OCI-LY7 (cell line): ENCODE results near the gene NAGPA. TPM values are rescaled to one million over a fixed set of nuclear protein-coding genes. Genes with fewer than 3 reads are reported as not detected.

Experiments used
- BruUV-seq: library from RNA; stranded (reverse); fragments of 400-500 nt; replicated peaks from 2 replicates; lab custom pipeline; 2021; lab: Mats Ljungman, UMichigan
- CTCF ChIA-PET: fragments of 300-600 bp; sonication (Branson Sonifier 250); formaldehyde crosslinking; loops from one replicate; lab custom pipeline; 2022; ENCODE audit warnings: antibody characterized with exemption; ENCODE audit not compliant: unreplicated experiment; lab: Charles Lee
- POLR2A ChIA-PET: fragments of 300-600 bp; sonication (Branson Sonifier 250); formaldehyde crosslinking; loops from one replicate; lab custom pipeline; 2022; ENCODE audit warnings: antibody characterized with exemption; lab: Charles Lee
- DNase-seq: peaks from one replicate; pipeline ENCODE4 v3.0.0-alpha.2; 2015; ENCODE audit warnings: low spot score
- H2AFZ ChIP-seq: fragments of 200-600 bp; sonication (generic), shearing (Covaris generic); 2 replicates; pipeline ENCODE4 v1.6.1; 2014; ENCODE audit warnings: mild to moderate bottlenecking, antibody characterized with exemption, low read length, moderate library complexity
- H3K27ac ChIP-seq: fragments of 200-600 bp; sonication (generic); 2 replicates; pipeline ENCODE4 v1.5.1; 2014; ENCODE audit warnings: mixed run types, low read depth, mild to moderate bottlenecking, moderate library complexity, low read length, inconsistent platforms; ENCODE audit not compliant: poor library complexity, severe bottlenecking
- H3K36me3 ChIP-seq: fragments of 200-600 bp; sonication (generic); 2 replicates; pipeline ENCODE4 v1.6.1; 2014; ENCODE audit warnings: mild to moderate bottlenecking, antibody characterized with exemption, low read length, moderate library complexity, mixed read lengths; ENCODE audit not compliant: insufficient read depth
- H3K4me1 ChIP-seq: fragments of 200-600 bp; sonication (generic); 2 replicates; pipeline ENCODE4 v1.5.1; 2014; ENCODE audit warnings: mild to moderate bottlenecking, low read length; ENCODE audit not compliant: insufficient read depth, poor library complexity, severe bottlenecking
- H3K4me2 ChIP-seq: fragments of 200-600 bp; sonication (generic); 2 replicates; pipeline ENCODE4 v1.6.1; 2014; ENCODE audit warnings: mild to moderate bottlenecking, low read length
- H3K4me3 ChIP-seq: fragments of 200-600 bp; sonication (generic); 2 replicates; pipeline ENCODE4 v1.5.1; 2014; ENCODE audit warnings: mild to moderate bottlenecking, low read depth, low read length; ENCODE audit not compliant: poor library complexity, severe bottlenecking
- H3K79me2 ChIP-seq: fragments of 200-600 bp; sonication (generic); 2 replicates; pipeline ENCODE4 v1.6.1; 2016; ENCODE audit warnings: low read depth, mild to moderate bottlenecking, low read length, moderate library complexity, mixed read lengths; ENCODE audit not compliant: insufficient read depth
- H3K9me2 ChIP-seq: fragments of 200-600 bp; sonication (generic); 2 replicates; pipeline ENCODE4 v1.6.1; 2016; ENCODE audit warnings: mild to moderate bottlenecking, low read length, mixed read lengths; ENCODE audit not compliant: insufficient read depth
- H3K9me3 ChIP-seq: fragments of 200-600 bp; sonication (generic); 2 replicates; pipeline ENCODE4 v1.6.1; 2014; ENCODE audit warnings: mild to moderate bottlenecking, mixed run types, low read length, mixed read lengths
- H4K20me1 ChIP-seq: fragments of 200-600 bp; sonication (generic); 2 replicates; pipeline ENCODE4 v1.6.1; 2014; ENCODE audit warnings: mild to moderate bottlenecking, antibody characterized with exemption, low read length, moderate library complexity, mixed read lengths; ENCODE audit not compliant: insufficient read depth
- EZH2phosphoT487 ChIP-seq: fragments of 200-600 bp; sonication (generic); IDR thresholded peaks from 2 replicates; pipeline ENCODE4 v1.6.1; 2018; ENCODE audit warnings: low read depth, borderline replicate concordance, mild to moderate bottlenecking, mixed run types, antibody characterized with exemption, low read length, moderate library complexity, mixed read lengths
- intact Hi-C: fragments of 100-400 bp; cut with micrococcal nuclease; formaldehyde crosslinking; loops from one replicate; pipeline ENCODE4 v1.10.0; 2022; ENCODE audit not compliant: unreplicated experiment
- total RNA-seq, 2 experiments: library from RNA; depleted of rRNA in 1 of 2; stranded (reverse); fragments of >200 nt in 1 of 2; shearing (Covaris generic) in 1 of 2; gene quantifications; 2 replicates each; pipeline ENCODE4 v1.2.3, GENCODE V29; 2014 to 2022
- TF ChIP-seq, protein P1 (sequence below): fragments of 200-600 bp; sonication (generic); conservative IDR thresholded peaks from 2 replicates; pipeline ENCODE4 v1.5.1; 2014; ENCODE audit warnings: mild to moderate bottlenecking, antibody characterized with exemption, low read length, moderate library complexity, mixed read lengths

NAGPA gene
- total RNA-seq, 2 experiments from 2014 or later: 12.8 to 14.6 TPM

DNA sequence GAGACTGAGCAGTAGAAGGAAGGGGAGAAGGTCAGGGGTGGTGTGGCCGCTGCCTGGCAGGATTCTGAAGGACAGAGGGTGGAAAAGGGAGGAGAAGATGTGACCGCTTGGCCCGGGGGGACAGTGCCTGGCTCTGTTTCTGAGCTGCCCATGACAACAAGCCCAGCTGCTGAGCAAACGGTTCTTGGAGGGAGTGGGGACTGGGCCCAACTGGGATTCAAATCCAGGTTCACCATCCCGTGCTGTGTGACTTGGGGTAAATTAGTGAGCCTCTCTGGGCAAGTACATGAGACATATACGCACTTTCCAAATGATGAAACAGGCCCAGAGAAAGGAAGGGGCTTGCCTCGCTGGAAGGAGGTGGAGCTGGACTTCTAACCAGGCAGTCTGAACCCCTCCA, 52.3 kb downstream of the NAGPA start:
- TF ChIP-seq EZH2phosphoT487: no peak
- TF ChIP-seq, protein P1, sequence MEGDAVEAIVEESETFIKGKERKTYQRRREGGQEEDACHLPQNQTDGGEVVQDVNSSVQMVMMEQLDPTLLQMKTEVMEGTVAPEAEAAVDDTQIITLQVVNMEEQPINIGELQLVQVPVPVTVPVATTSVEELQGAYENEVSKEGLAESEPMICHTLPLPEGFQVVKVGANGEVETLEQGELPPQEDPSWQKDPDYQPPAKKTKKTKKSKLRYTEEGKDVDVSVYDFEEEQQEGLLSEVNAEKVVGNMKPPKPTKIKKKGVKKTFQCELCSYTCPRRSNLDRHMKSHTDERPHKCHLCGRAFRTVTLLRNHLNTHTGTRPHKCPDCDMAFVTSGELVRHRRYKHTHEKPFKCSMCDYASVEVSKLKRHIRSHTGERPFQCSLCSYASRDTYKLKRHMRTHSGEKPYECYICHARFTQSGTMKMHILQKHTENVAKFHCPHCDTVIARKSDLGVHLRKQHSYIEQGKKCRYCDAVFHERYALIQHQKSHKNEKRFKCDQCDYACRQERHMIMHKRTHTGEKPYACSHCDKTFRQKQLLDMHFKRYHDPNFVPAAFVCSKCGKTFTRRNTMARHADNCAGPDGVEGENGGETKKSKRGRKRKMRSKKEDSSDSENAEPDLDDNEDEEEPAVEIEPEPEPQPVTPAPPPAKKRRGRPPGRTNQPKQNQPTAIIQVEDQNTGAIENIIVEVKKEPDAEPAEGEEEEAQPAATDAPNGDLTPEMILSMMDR: no peak
- ChIA-PET CTCF (no interaction called here), POLR2A (interaction anchor here (0.6 kb wide), 1 partner anchor 30 kb away, joined by 6 read pairs; no protein-coding TSS in a partner anchor)
- Histone ChIP-seq H3K4me1 (peaks cover 6% of the 10 kb centered on the region), H2AFZ (no peak overlapping the region), H3K36me3 (no peaks in the 10 kb centered on the region; the same call in 1 of the 2 replicates), H3K4me2 (no peak overlapping the region), H4K20me1 (no peaks in the 10 kb centered on the region), H3K9me3 (peaks cover 5% of the 10 kb centered on the region), H3K4me3 (no peak overlapping the region), H3K27ac (no peak overlapping the region), H3K79me2 (no peaks in the 10 kb centered on the region), H3K9me2 (no peaks in the 10 kb centered on the region)
- BruUV-seq: no TSS peak
- no peak for DNase-seq
- intact Hi-C loops: no loop called here

GRCh38 chr16:4980691-4981090, 53.0 kb downstream of the NAGPA start:
- Histone ChIP-seq H3K79me2 (no peaks in the 10 kb centered on the region), H3K4me1 (peaks cover 13% of the 10 kb centered on the region), H3K4me3 (no peak overlapping the region), H3K27ac (no peak overlapping the region), H3K9me2 (no peaks in the 10 kb centered on the region), H3K36me3 (no peaks in the 10 kb centered on the region; the same call in 1 of the 2 replicates), H3K9me3 (peaks cover 8% of the 10 kb centered on the region), H4K20me1 (no peaks in the 10 kb centered on the region), H2AFZ (no peak overlapping the region), H3K4me2 (no peak overlapping the region)
- no peak for TF ChIP-seq EZH2phosphoT487
- TF ChIP-seq, protein P1: no peak
- no TSS peak for BruUV-seq
- no peak for DNase-seq
- ChIA-PET POLR2A (no interaction called here), CTCF (no interaction called here)
- intact Hi-C loops: no loop called here

DNA sequence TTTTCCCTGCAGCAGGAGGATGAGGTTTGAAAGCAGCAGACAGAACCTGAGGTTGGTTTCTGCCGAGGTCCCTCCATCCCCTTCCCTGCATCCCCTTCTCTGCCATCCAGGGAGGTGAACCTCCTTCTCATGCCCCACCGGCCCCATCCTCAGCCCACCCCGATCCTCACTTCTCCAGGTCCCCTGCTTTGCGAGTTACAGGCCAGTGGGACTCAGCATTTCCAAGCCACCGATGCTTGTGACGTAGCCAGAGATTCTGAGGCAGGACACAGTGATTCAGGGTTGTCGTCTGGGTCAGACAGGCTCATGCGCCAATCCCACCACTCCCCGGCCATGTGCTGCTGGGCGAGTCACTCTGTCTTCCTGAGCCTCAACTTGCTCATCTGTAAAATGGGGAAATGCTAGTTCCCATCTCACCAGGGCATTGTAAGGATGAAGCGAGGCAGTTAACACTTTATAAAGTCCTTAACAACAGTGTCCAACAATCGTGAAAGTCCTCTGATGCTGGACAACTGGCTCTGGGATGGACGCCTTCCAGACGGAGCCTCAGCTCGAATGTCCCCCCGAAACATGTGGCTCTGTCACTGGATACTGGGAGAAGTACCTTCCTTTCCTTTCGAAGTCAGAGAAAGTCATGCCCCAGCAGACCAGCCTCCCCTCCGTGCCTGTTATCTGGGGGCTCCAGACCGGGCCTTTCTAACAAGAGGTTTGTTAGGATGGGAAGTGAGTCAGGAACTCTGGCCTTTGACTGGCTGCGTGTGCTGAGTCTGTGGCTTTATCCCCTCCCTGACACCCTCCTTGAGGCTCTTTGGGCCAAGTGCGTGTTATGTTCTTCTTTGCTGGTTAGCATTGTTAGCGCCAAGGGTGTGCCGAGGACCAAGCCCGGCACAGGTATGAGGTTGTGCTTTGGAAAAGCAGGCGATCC, 53.7 kb downstream of the NAGPA start:
- intact Hi-C loops: no loop called here

More for the DNA sequence above, 53.7 kb downstream of the NAGPA start:
- no peak for TF ChIP-seq EZH2phosphoT487
- TF ChIP-seq, protein P1: no peak
- Histone ChIP-seq H2AFZ (no peak overlapping the region), H3K27ac (no peak overlapping the region), H4K20me1 (no peaks in the 10 kb centered on the region), H3K9me2 (no peaks in the 10 kb centered on the region), H3K4me2 (no peak overlapping the region), H3K9me3 (peaks cover 8% of the 10 kb centered on the region), H3K36me3 (no peaks in the 10 kb centered on the region; the same call in 1 of the 2 replicates), H3K79me2 (no peaks in the 10 kb centered on the region), H3K4me1 (peaks cover 17% of the 10 kb centered on the region), H3K4me3 (no peak overlapping the region)
- ChIA-PET POLR2A (no interaction called here), CTCF (no interaction called here)
- DNase-seq: no peak
- BruUV-seq: no TSS peak
